Naive thymus-derived CD8-positive, alpha-beta T cell (primary cell): Measurements from ENCODE around the gene PSG4. TPM values are rescaled to one million over a fixed set of nuclear protein-coding genes. Genes with fewer than 3 reads are reported as not detected.
"Not testable (repeated sequence)": the region's sequence is repeated elsewhere in the genome, so short reads cannot be mapped to it uniquely, and the experiment has no call there.

Experiments used
- ATAC-seq, 2 donors: fragments of 150-1000 bp; cut with Tn5 transposase in 1 of 2; sonication (Bioruptor Pico), chemical (Tn5 transposase) in 1 of 2; 1 replicate in 1 of 2; 2 replicates in 1 of 2; pipeline ENCODE4 v1.10.0; 2021; ENCODE audit warnings: mild to moderate bottlenecking in 2 of 2, moderate library complexity in 2 of 2
- POLR2A ChIA-PET: fragments of 350-600 bp; sonication (Branson Sonifier 250); formaldehyde crosslinking; loops from one replicate; lab custom pipeline; 2021; ENCODE audit warnings: antibody characterized with exemption; lab: Charles Lee
- DNase-seq, 10 donors: peaks; one replicate each; pipeline versions ENCODE4 v3.0.0 to v3.0.0-alpha.2; 2020 to 2022
- H3K27ac Mint-ChIP-seq, 10 donors: one replicate each; pipeline ENCODE4 v1.8.0; 2020 to 2022; ENCODE audit warnings: mild to moderate bottlenecking in 10 of 10, mixed read lengths in 10 of 10, moderate library complexity in 4 of 10, inconsistent platforms in 1 of 10
- H3K27me3 Mint-ChIP-seq, 5 donors: one replicate each; pipeline ENCODE4 v1.8.0; 2021 to 2022; ENCODE audit warnings: mixed read lengths in 5 of 5
- H3K36me3 Mint-ChIP-seq, 3 donors: one replicate each; pipeline ENCODE4 v1.8.0; 2020 to 2022; ENCODE audit warnings: mixed read lengths in 3 of 3, mild to moderate bottlenecking in 2 of 3, inconsistent platforms in 1 of 3
- H3K4me1 Mint-ChIP-seq, 4 donors: one replicate each; pipeline ENCODE4 v1.8.0; 2021 to 2022; ENCODE audit warnings: mixed read lengths in 4 of 4
- H3K4me3 Mint-ChIP-seq, 10 donors: one replicate each; pipeline ENCODE4 v1.8.0; 2020 to 2022; ENCODE audit warnings: mild to moderate bottlenecking in 10 of 10, mixed read lengths in 10 of 10, moderate library complexity in 6 of 10, inconsistent platforms in 1 of 10
- H3K9me3 Mint-ChIP-seq, 9 donors: one replicate each; pipeline ENCODE4 v1.8.0; 2020 to 2022; ENCODE audit warnings: mixed read lengths in 9 of 9, mild to moderate bottlenecking in 3 of 9, inconsistent platforms in 1 of 9, moderate library complexity in 1 of 9
- polyA plus RNA-seq, 3 donors: library from polyadenylated mRNA; unstranded; fragments of 300-500 nt; fragmentation: Illumina TruSeq; gene quantifications; one replicate each; pipeline ENCODE4 v1.2.3, GENCODE V29; 2021
- total RNA-seq, 8 experiments: library from RNA in 2 of 8; stranded (reverse) in 2 of 8; gene quantifications; one replicate each; pipeline ENCODE4 v1.2.3 and lab custom pipeline; 2021 to 2026

The PSG4 gene
- total and polyA plus RNA-seq, 5 experiments from 2014 or later, result not detected

DNA sequence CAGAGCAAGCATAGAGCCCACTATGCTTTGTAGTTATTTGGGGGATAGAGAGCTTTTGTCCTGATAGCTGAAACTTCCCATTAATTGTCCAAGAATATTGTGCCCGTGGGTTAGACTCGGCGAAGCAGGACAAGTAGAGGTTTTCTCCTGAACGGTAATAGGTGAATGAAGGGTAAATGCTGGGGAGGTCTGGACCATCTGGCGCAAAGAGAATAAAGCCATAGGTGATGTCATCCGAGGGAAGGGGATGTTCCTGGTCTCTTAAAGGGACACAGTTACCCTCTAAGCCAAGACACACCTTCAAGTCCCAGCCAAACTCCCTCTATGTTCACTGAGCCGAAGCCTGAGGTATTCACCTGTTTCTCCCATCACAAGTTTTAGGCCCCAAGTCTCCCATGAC is 11.0 kb downstream of the PSG4 start:
- POLR2A ChIA-PET, H3K9me3 Mint-ChIP-seq, ATAC-seq, DNase-seq, H3K4me3 Mint-ChIP-seq, H3K36me3 Mint-ChIP-seq, H3K4me1 Mint-ChIP-seq: not testable (repeated sequence)
- H3K27me3 Mint-ChIP-seq, result peaks cover 6 to 66% (median 37%) of the 10 kb centered on the region in 5 donors
- peak overlapping the region in 1 of 10 donors; percentile 1 for H3K27ac Mint-ChIP-seq

DNA sequence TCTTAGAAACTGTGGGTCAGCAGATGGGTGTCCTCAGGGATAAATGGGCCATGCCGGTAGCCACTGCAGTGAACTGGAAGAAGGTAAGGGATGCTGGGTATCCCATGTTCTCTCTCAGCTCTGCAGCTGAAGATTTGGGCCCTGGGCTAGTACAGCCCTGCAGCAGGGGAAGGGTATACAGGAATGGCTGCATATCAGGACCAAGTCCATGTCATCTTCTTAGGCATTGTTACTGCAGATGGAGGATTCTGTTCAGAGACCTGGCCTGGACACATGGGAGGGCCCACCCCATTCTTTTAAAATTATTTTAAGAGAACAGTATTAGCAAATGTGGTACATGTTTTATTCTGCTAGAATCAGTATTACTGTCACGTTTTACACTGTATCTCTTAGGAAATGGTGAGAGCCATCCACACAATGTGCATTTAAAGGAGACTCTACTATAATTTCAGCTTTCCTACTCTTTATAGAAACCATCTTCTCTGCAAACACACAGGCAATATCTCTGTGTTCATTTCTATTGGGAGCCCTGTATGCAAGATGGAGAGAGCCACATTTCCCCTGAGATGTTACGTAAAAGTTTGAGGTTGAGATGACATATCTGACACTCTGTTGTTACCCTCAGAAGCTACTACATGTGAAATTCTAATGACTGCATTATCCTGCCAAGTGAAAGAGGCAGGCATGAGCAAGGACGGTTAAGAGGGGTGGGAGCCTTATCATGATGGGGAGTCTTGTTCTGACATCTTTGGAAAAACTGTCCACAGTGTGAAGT is 12.9 kb downstream of the PSG4 start:
- POLR2A ChIA-PET, H3K36me3 Mint-ChIP-seq, H3K4me1 Mint-ChIP-seq, H3K9me3 Mint-ChIP-seq, DNase-seq, ATAC-seq, H3K4me3 Mint-ChIP-seq, H3K27ac Mint-ChIP-seq: not testable (repeated sequence)
- H3K27me3 Mint-ChIP-seq, result peaks cover 6 to 70% (median 37%) of the 10 kb centered on the region in 5 donors

DNA sequence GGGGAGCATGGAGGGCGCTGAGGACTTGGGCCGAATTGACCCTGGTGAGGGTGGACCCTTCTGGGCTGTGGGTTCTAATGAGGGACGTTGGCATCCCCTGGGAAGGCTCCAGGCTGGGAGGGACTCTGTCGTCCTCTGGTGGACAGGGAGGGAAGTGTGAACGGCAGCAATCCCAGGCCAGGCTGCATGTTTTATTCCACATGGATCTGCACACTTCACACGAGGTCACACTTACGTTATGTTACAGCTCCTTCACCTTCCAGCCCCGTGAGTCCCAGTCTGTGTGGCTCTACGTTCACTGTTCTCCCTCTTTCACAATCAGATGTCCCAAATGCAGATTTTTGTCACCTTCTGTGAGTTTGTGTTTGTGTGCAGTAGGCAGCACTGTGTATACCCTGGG is 17.3 kb downstream of the PSG4 start:
- H3K9me3 Mint-ChIP-seq, H3K36me3 Mint-ChIP-seq, ATAC-seq, H3K4me1 Mint-ChIP-seq, DNase-seq, H3K27ac Mint-ChIP-seq, H3K4me3 Mint-ChIP-seq, POLR2A ChIA-PET: not testable (repeated sequence)
- H3K27me3 Mint-ChIP-seq, result peaks cover 0 to 57% (median 27%) of the 10 kb centered on the region in 5 donors

DNA sequence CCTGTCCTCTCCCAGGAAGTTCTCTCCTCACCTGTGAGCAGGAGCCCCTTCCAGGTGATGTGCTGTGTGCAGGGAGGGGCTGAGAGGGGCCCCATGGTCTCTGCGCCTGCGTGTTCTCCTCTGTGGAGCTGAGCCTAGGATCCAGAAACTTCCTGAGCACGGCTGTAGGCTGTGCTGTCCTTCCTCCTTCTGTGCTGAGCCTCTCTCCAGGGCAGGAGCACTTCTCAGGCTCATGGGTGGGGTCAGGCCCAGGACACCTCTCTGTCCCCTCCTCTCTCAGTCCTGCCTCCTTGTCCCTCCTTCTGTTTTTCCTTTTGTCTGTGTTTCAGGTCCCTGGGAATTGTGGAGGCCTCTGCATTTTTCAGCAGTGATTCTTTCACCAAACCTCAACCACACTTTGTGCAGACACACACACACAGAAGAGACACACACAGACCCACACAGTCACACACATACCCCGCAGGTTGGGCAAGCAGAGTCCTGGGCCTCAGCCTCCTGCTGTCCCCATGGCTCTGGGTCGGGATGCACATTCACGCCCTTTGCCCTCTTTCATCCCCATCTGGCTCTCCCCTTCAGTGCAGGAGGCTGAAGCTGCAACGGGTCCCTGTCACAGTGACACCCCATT is 19.0 kb downstream of the PSG4 start, which contains the start of gene PSG5:
PSG5 (minus strand) TSS at position 226 of the 625 bp plus-strand sequence; CDS start at position 95, 131 bp downstream.
- not testable (repeated sequence) for H3K4me3 Mint-ChIP-seq
- H3K27me3 Mint-ChIP-seq, result peaks cover 0 to 41% (median 21%) of the 10 kb centered on the region in 5 donors

DNA sequence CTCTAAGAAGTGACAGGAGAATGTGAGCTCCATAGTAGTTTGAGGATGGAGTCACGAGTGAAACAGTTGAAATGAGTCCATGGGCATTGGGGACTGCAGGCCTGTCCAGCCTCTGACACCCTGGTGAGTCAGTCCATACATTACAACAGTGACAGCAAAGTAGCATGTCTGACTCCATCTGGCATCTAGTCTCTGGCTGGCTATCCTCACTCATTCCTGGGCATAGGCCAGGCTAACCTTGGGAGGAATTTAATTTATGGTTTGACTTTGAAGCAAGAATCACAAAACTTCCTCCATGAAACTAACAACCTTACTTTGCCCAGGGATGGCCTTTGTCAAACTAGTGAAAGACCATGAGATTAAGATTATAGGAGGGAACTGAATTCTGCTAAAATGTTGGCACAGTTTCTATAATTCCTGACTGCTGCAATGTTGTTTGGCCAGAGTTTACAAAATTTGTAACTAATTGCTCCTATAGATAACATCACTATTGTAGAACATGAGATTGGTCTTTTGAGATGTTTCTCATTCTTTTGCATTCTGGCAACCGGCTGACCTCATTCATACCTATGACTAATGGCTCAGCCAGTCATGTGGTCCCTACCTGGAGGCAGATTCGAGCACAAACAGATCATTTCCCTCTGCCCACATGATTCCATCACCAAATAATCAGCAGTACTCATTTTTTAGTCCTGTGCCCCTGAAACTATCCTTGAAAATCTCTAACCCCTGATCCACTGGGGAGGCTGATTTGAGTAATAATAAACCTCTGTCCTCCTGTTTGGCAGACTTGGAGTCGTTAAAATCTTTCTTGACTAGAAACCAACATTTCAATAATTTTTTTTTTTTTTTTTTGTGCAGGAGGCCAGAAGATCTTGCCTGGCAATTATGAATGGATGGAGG is 23.3 kb downstream of the PSG4 start:
- POLR2A ChIA-PET, H3K27ac Mint-ChIP-seq, H3K4me3 Mint-ChIP-seq, H3K9me3 Mint-ChIP-seq, DNase-seq, H3K36me3 Mint-ChIP-seq, H3K4me1 Mint-ChIP-seq, ATAC-seq: not testable (repeated sequence)
- peaks cover 4 to 24% (median 6%) of the 10 kb centered on the region in 5 donors for H3K27me3 Mint-ChIP-seq

More for the DNA sequence above, 19.0 kb downstream of the PSG4 start, which contains the start of gene PSG5:
- DNase-seq, H3K36me3 Mint-ChIP-seq, POLR2A ChIA-PET, ATAC-seq, H3K4me1 Mint-ChIP-seq, H3K27ac Mint-ChIP-seq, H3K9me3 Mint-ChIP-seq: not testable (repeated sequence)

DNA sequence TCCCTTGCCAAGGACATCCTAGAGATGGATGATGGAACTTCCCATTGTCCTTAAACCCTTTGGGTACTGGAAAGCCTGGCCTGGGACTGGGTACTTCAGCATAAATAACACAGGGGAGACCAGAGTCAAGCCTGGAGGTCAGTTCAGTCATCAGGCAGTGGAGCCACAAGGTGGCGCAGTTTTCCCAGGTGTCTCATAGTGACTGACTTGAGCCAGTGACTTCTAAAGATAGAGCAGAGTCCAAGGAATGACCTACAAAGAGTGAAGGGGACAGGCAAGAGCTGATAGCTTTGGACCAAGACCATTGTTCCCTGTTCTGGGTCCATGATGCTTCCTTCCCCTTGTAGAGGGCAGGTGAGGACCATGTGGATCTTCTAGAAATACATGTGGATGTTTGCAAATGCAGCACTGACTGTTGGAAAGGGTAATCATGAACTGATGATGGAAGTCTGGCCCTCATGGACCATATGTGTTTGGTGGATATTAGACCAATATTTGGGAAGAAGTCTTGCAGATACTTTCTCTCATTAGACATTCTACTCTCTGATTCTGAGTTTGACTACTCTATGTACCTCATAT is 25.8 kb downstream of the PSG4 start:
- ATAC-seq, POLR2A ChIA-PET, H3K27ac Mint-ChIP-seq, H3K9me3 Mint-ChIP-seq, H3K36me3 Mint-ChIP-seq, H3K4me1 Mint-ChIP-seq, DNase-seq, H3K4me3 Mint-ChIP-seq: not testable (repeated sequence)
- peaks cover 2 to 32% (median 8%) of the 10 kb centered on the region in 5 donors for H3K27me3 Mint-ChIP-seq

DNA sequence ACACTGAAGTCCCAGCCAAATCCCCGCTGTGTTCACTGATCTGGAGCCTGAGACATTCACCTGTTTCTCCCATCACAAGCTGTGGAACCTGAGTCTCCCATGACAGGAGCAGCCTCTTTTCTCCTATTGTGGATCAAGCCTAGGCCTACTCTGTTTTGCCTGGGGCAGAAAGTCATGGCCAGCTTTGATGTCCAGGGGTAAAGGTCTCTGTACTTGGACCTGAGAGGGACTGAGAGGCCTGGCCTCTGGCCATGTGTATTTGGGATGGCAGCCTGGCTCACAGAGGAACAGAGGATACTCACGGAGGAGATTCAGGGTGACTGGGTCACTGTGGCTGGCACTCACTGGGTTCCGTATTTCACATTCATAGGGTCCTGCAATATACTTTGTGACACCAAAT is 26.9 kb downstream of the PSG4 start:
- ATAC-seq, DNase-seq, H3K9me3 Mint-ChIP-seq, H3K27ac Mint-ChIP-seq, H3K4me3 Mint-ChIP-seq, H3K4me1 Mint-ChIP-seq, H3K36me3 Mint-ChIP-seq, POLR2A ChIA-PET: not testable (repeated sequence)
- peaks cover 2 to 36% (median 10%) of the 10 kb centered on the region in 5 donors for H3K27me3 Mint-ChIP-seq

DNA sequence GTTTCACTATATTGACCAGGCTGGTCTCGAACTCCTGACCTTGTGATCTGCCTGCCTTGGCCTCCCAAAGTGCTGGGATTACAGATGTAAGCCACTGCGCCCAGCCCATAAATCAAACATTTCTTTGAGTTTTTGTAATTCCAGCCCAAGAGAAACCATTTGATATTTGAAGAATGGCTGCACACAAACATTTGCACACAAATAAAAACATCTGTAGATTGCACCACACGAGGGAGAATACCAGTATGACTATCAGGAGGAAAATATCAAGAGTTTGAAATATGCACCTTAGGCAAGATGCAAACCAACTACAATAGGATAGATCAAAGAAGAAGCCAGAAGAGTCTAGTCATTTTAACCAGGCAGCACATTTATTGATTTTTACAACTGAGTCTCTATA is 39.5 kb downstream of the PSG4 start:
- H3K9me3 Mint-ChIP-seq, DNase-seq, H3K36me3 Mint-ChIP-seq, H3K4me1 Mint-ChIP-seq, ATAC-seq, H3K27ac Mint-ChIP-seq, H3K4me3 Mint-ChIP-seq, POLR2A ChIA-PET: not testable (repeated sequence)
- peaks cover 29 to 63% (median 39%) of the 10 kb centered on the region in 5 donors for H3K27me3 Mint-ChIP-seq

DNA sequence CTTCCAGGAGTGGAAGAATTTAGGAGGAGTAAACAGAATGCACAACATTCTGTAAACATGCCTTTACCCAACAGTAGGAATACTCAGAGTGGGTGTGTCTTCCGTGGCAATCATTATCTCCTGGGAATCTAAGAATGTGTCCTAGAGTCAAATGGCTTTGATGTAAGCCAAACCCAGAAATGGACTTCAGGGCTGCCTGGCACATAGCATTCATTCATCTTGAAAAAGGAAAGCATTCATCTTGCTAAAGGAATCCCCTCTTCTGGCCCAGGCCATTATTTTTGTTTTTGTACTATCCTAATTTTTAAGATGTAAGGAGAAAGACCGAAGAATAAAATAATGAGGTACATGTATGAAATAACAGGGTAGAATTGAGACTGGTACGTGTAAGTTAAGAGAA is 42.3 kb downstream of the PSG4 start:
- H3K4me1 Mint-ChIP-seq, H3K9me3 Mint-ChIP-seq, H3K4me3 Mint-ChIP-seq, H3K27ac Mint-ChIP-seq, ATAC-seq, H3K36me3 Mint-ChIP-seq, POLR2A ChIA-PET, DNase-seq: not testable (repeated sequence)
- H3K27me3 Mint-ChIP-seq, result peaks cover 13 to 55% (median 33%) of the 10 kb centered on the region in 5 donors

DNA sequence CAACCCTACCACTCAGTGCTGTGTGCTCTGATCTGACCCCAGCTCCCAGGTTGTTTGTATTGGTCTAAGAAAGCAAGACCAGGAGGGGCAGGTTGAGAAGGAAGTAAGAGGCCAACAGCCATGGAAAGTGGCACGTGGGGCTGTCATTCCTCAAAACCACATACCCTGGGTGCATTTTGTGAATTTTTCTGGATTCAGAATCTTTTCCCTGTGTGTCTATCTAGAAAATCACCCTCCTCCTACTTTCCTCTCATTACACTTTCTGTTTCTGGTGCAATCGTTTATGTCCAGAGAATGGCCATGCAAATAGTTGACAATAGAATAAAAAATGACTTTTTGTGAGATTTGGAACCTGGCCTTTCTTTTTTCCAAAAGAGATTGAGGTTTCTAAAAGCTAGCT is 43.2 kb downstream of the PSG4 start:
- H3K4me1 Mint-ChIP-seq, ATAC-seq, DNase-seq, H3K27ac Mint-ChIP-seq, POLR2A ChIA-PET, H3K36me3 Mint-ChIP-seq, H3K9me3 Mint-ChIP-seq, H3K4me3 Mint-ChIP-seq: not testable (repeated sequence)
- H3K27me3 Mint-ChIP-seq, result peaks cover 13 to 55% (median 33%) of the 10 kb centered on the region in 5 donors

DNA sequence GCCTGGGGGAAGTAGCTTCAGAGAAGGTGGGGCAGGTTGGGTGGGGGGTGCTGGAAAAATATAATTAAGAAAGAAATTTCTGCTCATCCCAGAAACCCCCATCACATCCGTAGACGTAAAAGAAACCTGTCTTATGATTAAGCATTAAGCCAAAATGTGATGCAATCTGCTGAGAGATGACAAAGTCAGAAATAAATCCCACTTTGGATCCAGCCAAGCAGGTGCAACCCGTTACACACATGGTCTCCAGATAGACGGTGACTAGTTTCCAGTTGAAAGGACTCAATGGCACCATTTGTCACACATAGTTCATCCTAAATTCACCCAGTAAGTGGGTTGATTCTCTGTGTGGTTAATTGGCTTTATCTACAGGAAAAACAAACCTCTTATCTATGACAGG is 53.2 kb downstream of the PSG4 start:
- H3K36me3 Mint-ChIP-seq, result no peaks in the 10 kb centered on the region
- no peak overlapping the region for H3K27ac Mint-ChIP-seq
- H3K9me3 Mint-ChIP-seq, result peaks cover 0 to 14% (median 8%) of the 10 kb centered on the region in 9 donors
- POLR2A ChIA-PET, result no interaction called here
- no peak for ATAC-seq
- H3K4me3 Mint-ChIP-seq, result no peak overlapping the region
- no peaks in the 10 kb centered on the region for H3K4me1 Mint-ChIP-seq
- peaks cover under 1 to 33% (median 12%) of the 10 kb centered on the region in 5 donors for H3K27me3 Mint-ChIP-seq
- DNase-seq, result no peak

DNA sequence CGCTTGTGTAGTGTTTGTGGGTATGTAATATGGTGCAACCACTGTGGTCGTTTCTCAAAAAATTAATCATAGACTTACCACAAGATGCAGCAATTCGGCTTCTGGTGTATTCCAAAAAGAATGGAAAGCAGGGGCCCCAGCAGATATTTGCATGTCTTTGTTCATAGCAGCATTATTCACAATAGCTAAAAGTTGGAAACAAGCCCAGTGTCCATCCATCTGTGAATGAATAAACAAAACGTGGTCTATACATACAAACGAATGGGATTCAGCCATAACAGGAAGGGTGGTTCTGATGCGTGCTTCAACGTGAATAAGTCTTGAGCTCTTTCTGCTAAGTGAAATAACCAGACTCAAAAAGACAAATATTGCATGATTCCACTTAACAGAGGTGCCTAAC is 55.6 kb downstream of the PSG4 start:
- H3K4me3 Mint-ChIP-seq, H3K9me3 Mint-ChIP-seq, H3K27ac Mint-ChIP-seq, H3K4me1 Mint-ChIP-seq, POLR2A ChIA-PET, DNase-seq, ATAC-seq, H3K36me3 Mint-ChIP-seq: not testable (repeated sequence)
- H3K27me3 Mint-ChIP-seq, result peaks cover 11 to 58% (median 27%) of the 10 kb centered on the region in 5 donors
